ENCODE measurements around the gene LINC01488.

LINC01488 gene

GRCh38 chr11:69525516-69526452, 44.3 kb downstream of the LINC01488 start:
- no peak for DNase-seq

GRCh38 chr11:69526453-69526810, 45.0 kb downstream of the LINC01488 start:
- no peak for DNase-seq

- no peak for DNase-seq
Observed at GRCh38 chr11:69529001-69529400, 47.5 kb downstream of the LINC01488 start.

DNA sequence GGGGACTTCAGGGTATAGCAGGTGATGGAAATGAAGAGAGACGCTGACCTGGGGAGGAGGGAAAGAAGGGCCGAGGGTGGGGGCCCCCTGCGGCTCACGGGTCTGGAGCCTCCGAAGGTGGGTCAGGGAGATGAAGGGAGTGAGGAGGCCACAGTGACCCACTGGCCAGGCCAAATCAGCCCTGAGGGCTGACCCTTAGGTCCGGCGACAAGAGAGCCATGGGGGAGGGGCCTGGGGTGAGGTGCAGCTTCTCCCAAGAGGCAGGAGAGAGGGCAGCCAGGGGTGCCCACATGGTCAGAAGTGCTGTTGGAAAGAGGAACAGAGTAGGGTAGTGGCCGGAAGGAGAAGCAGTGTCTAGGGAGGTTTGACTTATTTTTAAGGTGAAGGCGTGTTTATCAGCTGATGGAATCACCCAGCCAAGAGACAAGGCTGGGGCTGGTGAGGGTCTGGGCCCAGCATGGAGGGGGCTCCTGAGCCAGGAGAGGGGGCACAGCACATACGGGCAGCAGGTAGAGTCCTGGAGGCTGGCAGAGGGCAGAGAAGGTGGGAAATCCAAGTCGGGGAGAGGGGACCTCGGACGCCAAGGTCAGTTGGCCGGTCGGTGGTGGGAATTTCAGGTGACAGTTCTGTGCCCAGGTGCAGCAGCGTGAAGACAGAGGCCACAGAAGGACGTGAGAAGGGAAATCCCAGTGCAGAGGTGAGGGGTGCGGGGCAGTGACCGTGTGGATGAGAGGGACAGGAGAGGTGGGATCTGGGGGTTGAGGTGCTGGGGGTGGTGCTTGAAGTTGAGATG, 49.0 kb downstream of the LINC01488 start:
- DNase-seq = peak in 20 of 56 donors; percentile 5 to 50 (median 22)

- DNase-seq = no peak
Observed at GRCh38 chr11:69531071-69531716, 49.7 kb downstream of the LINC01488 start.

- no peak for DNase-seq
Observed at GRCh38 chr11:69531717-69532088, 50.2 kb downstream of the LINC01488 start.

DNA sequence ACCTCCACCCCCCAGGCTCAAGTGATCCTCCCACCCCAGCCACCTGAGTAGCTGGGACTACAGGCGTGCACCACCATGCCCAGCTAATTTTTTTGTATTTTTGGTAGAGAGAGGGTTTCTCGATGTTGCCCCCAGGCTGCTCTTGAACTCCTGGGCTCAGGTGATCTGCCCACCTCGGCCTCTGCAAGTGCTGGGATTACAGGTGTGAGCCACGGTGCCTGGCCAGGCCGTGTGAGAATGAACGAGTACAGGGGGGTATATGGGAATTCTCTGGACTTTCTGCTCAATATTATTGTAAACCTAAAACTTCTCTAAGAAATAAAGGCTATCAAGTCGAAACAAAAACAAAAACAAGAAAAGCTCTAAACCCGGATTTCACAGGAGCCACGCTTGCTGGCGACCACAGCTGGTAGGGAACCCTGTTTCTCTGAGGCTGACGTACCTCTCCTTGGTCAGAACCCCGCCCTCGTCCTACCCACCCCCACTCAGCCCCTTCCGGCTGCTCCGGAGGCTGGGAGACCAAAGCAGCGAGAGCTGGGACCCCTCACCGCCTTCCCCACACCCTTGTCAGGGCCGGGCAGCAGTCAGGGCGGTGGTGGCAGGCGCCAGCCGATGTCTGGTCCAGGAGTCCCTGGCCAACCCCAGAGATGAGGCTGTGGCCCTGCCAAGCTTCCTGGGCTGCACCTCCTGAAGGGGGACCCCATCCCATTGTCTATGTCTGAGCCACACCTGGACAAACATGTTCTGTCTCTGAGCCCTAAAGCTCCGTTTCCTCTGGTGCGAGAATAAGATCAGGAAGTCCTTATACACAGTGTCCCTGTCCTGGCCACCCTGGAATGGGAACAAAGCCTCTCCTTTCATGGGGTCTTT, 52.1 kb downstream of the LINC01488 start:
- DNase-seq = no peak

DNA sequence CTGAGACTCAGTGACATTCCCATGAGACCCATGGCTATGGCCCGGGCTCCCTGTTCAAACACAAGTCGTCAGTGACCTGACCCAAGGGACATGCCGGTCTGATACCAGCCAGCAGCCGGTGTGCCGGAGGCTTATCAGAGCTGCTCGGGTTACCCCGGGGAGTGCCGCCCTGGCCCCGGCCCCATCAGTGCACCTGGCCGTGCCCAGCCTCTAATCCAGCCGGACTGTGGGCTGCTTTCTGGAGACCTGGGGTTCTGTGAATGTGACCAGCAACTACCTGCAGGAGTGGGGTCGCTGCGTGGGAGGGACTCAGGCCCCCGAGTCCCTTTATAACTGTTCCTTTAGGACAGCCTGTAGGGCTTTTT, 52.7 kb downstream of the LINC01488 start:
- no peak for DNase-seq

DNA sequence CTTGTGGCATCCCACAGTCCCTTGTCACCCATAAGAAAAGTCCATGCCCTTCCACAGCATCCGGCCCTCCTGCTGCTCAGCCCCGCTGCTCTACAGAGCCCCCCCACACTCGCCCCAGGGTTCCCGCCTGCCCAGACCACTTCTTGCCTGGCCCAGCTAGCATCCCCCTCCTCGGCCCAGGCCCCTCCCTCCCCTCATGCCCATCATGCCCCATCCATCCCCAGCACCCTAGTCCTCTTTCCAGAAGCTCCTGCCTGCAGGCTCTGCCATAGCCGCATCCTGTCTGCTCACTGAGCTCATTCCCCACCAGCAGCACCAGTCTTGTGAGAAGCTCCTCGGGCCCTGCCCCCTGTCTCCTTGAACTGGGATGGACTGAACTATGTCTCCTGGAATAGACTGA, 54.4 kb downstream of the LINC01488 start:
- DNase-seq = no peak

GRCh38 chr11:69536406-69536805, 54.9 kb downstream of the LINC01488 start:
- no peak for DNase-seq

DNA sequence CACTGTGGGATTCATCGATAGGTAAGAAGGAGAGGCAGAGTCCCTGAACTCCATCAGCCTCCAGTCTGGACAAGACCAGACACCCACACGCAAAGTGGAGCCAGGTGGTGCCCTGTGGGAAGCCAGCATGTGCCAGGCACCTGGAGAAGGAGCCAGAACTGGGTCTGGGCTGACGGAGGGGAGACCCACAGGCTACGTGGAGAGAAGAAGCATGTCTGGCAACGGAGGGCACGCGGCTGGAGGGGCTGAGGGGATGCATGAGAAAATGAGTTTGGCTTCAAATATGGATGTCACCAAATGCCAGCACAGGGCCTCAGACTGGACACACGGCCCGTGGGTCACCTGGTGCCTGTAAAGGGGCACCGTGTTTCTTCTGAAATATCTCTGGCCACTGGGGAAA, 55.7 kb downstream of the LINC01488 start:
- no peak for DNase-seq

DNA sequence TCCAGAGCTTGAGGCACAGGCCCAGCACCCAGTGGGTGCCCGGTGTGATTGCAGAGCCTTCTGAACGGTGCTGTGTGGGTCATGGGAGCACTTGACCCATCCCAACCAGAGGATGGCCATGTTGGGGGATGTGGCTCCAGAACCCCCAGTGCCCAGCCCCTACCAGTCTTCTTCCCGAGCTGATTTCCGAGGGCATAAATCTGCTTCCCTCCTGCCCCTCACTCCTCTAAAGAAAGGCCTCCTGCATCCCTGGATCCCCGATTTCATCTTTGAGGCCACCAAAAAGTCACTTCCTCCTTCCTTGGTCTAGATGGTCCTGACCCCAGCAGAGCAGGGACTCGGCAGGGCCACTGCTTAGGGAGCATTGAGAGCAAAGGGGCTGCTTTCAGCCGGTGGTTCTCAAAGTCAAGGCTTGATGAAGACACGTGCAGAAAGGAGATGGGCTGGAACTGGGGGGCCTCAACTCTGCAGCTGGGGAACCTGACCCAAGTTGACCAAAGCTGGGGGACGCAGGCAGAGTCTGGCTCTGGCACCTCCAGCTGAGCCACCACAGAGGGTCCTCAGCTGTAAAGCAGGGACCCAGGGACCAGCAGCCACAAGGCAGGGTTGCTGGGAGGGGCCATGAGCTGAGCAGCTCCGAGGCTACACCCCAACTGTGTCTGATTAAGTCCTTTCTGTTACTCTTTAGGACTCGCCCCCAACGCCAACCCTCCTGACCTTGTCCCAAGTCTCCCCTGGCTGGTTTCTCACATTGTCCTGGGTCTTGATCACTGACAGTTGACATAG, 56.6 kb downstream of the LINC01488 start:
- no peak for DNase-seq

- DNase-seq = peak in 10 of 56 donors; percentile 2 to 36 (median 16)
Observed at GRCh38 chr11:69538854-69539253, 57.4 kb downstream of the LINC01488 start.

GRCh38 chr11:69539416-69540117, 58.1 kb downstream of the LINC01488 start:
- peak in 34 of 56 donors; percentile 5 to 66 (median 38) for DNase-seq

GRCh38 chr11:69540118-69541000, 58.9 kb downstream of the LINC01488 start:
- peak in 23 of 56 donors; percentile 12 to 66 (median 39) for DNase-seq

DNA sequence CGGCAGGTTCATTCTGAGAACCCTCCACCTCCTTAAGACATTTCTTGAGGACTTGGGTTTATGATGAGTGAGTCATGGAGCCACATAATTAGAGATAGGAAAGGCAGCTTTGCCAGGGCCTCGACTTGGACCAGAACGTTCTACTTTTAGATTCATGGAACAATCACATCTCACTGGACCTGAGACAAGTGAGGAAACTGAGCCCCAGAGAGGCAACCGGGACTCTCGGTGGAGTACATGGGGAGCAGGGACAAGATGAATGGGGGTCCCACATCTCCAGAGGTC, 59.5 kb downstream of the LINC01488 start:
- DNase-seq = no peak

- DNase-seq = no peak
Observed at GRCh38 chr11:69541501-69542313, 60.2 kb downstream of the LINC01488 start.

Measured in nucleus accumbens (tissue), 56 donors.